NCI-H82 (cell line): ENCODE data around the gene DDX39A.
"Not testable (repeated sequence)": the region's sequence is repeated elsewhere in the genome, so short reads cannot be mapped to it uniquely, and the experiment has no call there.

Experiments used
- DNase-seq: peaks from one replicate; lab custom pipeline; 2025; lab: John Stamatoyannopoulos, UW

DDX39A gene

DNA sequence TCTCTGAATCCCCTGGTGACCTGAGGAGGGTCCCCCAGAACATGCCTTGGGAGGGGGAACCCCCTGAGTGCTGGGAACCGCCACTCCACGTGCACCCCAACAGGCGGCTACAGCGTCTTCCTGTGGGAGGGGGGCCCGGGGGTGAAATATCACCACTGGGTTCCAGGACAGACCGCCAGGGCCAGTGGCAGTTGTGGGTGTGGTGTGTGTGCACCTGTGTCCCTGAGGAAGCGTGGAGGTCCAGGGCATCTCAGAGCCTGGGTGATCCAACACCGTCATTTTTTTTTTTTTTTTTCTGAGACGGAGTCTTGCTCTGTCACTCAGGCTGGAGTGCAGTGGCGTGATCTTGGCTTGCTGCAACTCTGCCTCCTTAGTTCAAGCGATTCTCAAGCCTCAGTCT, 33.6 kb downstream of the DDX39A start:
- DNase-seq = no peak

DNA sequence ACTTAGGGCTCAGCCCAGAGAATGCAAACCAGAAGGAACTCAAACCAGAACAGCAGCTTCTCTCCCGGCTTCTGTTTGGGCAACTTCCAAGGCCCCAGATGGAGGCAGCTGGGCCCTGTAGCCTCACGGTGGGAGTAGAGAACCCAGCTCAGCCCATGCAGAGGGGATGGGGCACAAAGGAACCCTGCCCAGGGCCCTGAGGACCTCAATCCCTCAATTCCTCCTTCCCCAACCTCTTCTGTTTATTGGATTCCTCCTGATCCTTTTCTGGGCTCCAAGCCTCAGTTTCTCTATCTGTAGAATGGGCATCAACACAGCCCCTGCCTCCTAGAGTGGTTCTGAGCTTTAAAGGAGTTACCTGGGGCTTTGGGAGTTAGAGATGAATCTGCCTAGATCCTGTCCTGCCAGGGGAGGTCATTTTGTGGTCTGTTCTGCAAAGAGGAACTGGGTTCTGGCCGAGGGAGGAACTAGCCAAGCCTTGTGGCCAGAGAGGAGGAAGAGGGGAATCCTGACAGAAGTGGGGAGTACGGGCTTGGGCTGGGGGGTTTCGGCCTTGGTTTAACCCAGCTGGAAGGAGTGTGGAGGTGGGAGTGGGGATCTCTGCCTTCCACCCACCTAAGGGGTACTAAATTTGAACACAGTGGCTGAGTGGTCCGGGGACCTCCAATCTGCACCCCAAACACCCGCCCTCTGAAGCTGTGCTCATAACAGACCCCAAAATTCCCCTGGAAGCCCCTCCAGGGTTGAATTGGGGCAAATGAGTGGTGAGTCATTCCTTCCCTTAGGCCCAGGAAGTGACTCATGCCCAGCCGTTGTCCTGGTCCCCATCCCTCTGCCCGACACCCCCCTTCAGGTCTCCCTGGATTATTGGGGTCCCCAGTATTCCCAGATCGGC, 35.2 kb downstream of the DDX39A start:
- no peak for DNase-seq

DNA sequence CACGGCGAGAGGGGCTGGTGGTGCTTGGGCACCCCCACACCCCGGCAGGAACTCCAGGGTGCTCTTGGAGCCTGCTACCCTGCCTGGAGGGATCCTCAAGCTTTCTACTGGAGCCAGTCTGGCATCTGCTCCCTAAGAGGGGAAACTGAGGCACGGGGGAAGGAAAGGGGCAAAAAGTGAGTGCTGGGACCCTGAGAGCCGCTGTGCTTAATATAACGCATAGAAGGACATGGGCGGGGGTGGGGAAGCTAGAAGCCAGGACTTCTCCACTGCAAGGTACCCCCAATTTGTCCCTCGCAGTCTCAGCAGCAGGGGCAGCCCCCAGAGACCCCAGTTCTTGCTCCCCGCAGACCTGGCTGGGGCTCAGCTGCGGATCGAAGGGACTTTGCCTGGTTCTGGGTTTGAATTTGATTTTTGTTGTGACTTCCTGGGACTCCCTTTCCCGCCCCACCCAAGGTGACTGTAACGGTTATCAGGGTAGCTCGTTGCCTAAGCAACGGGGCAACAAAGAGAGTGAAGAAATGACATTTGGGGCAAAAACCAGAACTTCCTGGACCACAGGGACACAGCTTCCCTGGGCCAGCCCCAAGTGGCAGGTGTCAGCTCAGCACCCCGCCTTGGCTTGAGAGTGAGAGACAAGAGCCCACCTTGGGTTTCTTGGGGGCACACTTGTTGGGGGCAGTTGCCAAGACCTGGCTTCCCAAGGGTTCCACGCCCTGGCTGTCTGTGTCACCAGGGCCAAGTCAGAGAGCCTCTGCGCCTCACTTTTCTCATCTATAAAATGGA, 37.3 kb downstream of the DDX39A start:
- no peak for DNase-seq

DNA sequence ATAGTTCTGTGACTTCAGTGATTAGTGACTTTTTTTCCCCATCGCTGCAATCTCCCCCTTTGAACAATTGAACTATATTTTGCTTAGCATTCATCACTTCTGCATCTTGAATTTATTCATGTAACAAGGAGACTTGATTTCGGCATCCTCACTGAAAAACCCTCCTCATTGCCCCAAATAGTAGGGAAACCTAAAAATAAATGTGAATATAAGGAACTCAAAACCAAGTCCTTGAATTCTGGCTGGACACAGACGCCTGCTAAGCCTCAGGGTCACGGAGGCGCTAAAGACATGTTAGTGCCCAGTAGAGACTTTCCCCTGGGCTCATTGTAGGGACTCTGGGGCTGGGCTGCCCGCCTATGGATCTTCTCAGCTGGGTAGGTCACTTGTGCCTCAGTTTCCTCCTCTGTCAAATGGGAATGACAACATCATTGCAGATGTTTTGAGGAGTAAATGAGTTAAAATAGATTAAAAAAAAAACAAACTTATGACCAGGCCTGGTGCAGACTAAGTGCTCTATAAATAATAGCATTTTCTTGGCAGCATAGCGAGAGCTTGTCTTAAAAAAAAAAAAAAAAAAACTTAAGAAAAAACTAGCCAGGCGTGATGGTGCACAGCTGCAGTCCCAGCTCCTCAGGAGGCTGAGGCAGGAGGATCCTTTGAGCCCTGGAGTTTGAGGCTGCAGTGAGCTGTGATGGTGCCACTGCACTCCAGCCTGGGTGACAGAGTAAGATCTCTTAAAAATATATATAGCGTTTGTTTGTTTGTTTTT, 39.7 kb downstream of the DDX39A start:
- no peak for DNase-seq

DNA sequence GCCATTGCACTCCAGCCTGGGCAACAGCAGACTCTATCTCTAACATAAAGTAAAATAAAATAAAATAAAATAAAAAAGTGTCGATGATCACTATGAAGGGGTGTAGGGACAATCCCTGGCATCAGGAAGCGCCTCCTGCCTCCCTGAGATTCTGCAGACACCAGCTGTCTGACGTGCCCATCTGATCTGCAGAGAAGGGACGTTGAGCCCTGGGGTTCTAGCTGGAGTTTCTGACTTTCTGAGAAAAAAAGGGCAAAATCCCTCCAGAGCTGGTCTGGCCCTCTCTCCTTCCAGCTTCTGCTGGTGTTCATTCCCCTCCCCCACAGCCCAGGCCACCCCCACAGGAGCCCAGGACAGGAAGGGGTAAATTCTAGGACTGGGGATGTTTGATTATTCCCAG, 40.3 kb downstream of the DDX39A start:
- no peak for DNase-seq

DNA sequence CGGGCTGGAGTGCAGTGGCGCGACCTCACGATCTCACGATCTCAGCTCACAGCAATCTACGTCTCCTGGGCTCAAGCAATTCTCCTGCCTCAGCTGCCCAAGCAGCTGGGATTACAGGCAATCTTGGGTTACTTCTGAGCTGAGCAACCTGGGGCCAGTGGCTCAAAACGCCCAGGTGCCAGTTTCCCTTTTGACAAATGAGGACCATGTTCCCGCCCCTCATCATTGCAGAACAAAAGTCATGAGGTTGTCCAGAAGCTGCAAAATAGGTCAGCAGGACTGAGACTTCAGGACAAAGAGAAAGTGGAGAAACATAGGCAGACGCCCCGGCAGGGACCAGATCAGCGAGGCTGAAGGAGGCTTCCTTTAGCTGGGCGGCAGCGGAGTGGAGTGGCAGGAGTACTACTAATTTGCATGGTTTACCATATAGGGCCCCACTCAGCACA, 41.2 kb downstream of the DDX39A start:
- peak; percentile 52 for DNase-seq

DNA sequence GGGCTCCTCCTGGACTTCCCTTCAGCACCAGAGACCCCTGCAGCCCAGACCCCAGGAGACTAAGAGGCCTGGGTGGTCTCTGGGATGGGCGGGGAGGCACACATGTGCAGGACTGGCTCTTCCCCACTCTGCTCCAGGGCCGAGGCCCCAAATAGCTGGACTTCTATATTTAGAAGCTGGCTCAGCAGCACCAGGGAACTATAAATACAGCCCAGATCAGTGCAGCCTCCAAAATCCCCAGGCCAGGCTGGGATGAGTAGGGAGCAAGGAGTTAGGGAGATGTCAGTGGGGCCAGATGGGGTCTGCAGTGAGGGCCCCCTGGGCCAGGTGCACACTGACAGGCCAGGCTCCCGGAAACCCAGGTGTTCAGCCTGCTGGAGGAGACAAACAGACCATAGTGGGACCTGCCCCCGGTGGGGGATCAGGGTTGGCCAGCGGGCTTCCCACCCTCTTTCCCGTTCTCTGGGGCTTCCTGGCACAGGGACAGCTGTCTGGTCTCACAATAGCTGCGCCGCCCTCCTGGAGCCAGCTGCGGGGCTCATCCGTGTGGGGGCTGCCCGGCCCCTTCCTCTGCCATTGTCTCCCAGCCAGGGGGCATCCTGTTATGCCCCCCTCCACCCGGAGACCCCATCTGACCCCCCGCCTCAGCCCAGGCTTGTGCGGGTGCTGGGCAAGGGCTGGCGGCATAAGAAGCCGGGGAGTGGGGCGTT, 43.4 kb downstream of the DDX39A start:
- DNase-seq = peak; percentile 44

DNA sequence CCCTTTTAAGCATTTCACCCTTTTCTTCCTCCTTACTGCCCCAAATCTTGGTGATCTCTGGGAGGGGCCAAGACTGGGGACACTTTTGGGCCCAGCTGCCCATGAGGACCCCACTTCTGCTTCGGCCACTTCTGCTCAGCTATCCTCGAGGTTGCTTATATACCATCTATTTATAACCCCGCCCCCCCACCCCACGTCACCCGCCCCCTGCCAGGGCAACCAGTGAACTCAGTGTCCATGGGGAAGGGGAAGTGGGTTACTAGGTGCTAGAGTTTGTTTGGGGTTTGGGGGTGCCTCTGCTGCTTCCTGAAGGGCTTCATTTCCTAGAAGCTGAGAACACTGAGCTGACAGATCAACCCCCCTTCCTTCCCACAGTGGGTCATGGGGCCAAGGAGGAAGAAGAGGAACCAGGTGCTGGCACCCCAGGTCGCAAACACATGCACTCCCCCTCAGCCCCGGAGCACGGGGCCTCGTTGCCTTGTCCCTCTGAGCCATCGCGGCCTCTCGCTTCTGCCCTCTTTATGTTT, 44.0 kb downstream of the DDX39A start:
- DNase-seq = no peak

DNA sequence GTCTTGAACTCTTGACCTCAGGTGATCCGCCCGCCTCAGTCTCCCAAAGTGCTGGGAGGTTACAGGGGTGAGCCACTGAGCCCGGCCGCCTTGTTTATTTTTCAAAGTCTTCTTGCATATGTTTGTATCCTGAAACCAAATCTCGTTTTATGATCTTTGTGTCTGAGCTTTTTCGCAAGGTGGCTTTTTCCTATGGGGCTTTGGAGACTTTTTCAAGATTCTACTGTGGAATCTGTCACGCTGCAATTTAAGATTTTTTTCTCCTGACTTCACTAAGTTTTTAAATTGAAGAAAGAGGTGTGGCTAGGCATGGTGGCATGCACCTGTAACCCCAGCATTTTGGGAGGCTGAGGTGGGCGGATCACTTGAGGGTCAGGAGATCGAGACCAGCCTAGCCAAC, 44.8 kb downstream of the DDX39A start:
- not testable (repeated sequence) for DNase-seq

DNA sequence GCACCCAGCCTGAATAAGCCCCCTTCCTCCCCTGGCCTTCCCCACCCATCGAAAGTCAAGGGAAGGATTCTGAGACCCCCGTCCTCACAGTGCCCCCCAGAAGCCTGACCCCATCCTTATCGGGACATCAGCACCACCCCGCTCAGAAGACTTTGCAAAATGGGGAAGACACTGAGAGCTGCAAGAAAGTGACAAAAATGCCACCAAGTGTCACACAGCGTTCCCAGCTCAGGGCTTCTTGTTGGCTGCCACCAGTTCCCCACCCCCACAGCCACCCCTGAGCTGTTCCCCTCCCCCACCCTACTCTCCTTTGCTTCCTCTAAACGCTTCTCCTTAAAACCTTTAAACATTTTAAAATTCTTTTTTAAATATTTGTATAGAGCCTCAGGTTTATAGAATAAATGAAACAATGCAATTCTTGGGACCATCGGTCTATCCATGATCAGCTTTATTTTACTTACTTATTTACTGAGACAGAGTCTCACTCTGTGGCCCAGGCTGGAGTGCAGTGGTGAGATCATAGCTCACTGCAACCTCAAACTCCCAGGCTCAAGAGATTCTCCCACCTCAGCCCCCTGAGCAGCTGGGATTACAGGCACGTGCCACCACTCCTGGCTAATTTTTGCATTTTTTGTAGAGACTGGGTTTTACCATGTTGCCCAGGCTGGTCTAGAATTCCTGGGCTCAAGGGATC, 46.6 kb downstream of the DDX39A start:
- DNase-seq = not testable (repeated sequence)

DNA sequence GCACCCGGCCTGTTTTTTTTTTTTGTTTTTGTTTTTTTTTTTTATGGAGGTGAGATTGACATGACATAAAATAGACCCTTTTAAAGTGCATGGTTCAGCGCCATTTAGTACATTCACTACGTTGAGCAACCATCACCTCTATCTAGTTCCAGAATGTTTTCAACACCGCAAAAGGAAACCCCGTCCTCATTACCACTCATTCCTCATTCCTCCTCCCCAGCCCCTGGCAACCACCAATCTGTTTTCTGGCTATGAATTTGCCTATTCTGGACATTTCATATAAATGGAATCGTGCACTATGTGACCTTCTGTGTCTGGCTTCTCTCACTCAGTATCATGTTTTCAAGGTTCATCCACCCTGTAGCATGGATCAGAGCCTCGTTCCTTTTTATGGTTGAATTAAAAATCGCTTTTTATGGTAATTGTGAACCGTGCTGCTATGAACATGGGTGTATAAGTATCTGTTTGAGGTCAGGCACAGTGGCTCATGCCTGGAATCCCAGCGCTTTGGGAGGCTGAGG, 47.8 kb downstream of the DDX39A start:
- DNase-seq = no peak

DNA sequence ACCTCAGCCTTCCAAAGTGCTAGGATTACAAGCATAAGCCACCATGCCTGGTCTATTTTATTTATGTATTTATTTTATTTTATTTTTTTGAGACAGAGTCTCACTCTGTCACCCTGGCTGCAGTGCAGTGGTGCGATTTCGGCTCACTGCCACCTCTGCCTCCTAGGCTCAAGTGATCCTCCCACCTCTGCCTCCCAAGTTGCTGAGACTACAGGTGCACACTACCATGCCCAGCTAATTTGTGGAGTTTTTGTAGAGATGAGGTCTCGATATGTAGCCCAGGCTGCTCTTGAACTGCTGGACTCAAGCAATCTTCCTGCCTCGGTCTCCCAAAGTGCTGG, 48.2 kb downstream of the DDX39A start:
- DNase-seq = no peak

DNA sequence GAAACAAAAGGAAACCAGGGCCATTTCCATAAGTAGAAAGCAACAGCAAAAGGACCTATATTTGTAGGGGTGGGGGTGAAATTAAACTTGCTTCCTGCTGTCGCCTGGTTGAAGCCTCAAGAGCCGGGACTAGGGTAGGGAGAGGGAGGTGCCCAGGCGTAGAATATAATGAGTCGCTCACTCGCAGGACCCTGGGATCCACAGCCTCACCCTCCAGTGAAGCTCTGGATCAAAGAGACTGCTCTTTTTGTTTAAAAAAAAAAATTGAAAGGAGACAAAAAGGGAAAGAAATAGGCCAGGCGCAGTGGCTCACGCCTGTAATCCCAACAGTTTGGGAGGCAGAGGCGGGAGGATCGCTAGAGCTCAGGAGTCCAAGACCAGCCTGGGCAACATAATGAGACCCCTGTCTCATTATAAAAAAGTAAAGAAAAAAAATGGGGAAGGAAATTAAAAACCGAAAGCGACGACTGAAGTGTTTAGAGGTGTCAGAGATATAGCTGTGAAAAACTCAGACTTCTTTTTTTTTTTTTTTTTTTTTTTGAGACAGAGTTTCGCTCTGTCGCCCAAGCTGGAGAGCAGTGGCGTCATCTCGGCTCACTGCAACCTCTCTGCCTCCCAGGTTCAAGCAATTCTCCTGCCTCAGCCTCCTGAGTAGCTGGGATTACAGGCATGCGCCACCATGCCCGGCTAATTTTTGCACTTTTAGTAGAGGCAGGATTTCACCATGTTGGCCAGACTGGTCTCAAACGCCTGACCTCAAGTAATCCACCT, 48.8 kb downstream of the DDX39A start:
- no peak for DNase-seq

DNA sequence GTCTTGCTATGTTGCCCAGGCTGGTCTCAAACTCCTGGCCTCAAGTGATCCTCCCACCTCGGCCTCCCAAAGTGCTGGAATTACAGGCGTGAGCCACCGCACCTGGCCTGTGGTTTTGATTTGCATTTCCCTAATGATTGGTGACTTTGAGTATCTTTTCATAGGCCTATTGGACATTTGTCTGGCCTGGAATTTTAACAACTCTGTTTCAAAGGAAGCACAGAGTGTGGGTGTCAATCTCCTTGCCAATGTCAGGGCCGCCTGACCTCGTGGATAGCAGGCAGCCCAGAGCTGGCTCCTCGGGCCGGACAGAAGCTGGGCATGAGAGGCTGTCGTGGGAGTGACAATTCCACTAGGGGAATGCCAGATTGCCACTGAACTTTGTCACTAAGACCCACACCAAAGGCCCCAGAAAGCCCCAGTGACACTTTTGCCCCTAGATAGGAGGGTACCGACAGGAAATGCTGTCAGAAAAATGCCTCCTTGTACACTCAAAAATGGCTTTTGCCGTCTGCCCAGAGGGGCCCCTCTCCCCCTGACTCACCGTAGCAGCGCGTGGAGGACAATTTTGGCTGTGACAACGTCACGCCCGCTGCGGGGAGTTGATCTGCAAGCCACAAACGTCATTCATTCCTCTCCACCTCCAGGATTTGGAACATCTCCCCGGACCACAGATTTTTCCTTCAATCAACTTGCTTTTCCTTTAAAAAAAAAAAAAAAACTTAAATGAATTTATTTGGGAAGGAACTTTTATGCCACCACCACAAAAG, 49.6 kb downstream of the DDX39A start:
- no peak for DNase-seq

DNA sequence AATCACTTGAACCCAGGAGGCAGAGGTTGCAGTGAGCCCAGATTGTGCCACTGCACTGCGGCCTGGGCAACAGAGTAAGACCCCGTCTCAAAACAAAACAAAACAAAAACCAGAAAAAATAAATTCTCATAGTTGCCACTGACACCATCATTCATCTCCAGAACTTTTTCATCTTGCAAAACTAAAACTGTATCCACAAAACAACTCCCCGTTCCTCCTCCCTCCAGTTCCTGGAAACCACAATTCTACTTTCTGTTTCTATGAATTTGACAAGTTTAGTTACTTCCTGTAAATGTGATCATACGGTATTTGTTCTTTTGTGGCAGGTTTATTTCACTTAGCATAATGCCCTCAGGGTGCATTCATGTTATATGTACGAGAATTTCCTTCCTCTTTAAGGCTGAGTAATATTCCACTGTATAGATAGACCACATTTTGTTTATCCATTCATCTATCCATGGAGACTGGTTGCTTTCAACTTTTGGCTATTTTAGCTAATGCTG, 51.1 kb downstream of the DDX39A start:
- DNase-seq = no peak

DNA sequence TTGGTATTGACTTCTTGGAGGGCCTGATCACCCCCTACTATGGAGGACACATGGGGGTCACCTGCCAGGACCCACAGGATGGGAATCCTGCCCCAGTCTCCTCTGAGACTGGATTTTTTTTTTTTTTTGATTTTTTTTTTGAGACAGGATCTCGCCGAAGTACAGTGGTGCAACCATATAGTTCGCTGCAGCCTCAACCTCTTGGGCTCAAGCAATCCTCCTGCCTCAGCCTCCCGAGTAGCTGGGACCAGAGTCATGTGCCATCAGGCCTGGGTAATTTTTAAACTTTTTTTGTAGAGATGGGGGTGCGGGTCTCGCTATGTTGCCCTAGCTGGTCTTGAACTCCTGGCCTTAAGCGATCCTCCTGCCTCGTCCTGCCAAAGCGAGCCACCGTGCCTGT, 52.1 kb downstream of the DDX39A start:
- DNase-seq = no peak

DNA sequence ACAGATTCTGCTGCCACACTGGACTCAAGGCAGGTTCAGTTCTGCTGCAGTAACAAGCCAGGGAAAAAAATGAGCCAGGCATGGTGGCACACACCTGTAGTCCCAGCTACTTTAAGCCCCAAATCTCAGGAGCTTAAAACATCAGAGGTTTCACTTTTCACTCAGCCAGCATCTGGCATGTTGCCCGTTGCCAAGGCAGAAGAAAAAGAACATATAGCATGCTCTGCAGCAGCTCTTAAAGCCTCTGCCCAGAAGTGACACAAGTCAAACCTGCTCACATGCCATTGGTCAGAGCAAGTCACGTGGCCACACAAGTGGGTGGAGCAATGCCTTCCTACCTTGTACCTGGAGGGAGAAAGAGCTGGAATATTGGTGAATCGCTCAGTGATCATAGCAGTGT, 52.6 kb downstream of the DDX39A start:
- peak; percentile 87 for DNase-seq

DNA sequence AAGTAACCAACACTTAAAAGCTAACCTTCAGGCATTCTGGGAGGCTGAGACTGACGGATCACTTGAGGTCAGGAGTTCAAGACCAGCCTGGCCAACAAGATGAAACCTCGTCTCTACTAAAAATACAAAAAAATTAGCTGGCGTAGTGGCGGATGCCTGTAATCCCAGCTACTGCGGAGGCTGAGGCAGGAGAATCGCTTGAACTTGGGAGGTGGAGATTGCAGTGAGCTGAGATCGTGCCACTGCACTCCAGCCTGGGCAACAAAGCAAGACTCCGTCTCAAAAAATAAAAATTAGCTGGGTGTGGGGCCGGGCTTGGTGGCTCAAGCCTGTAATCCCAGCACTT, 55.1 kb downstream of the DDX39A start:
- DNase-seq = not testable (repeated sequence)
